Measurements from ENCODE around the gene SMG5. TPM values are rescaled to one million over a fixed set of nuclear protein-coding genes. Genes with fewer than 3 reads are reported as not detected.

SMG5 gene
- total and polyA plus RNA-seq, 2 donors (not counting 1 experiment from before 2014, with no cell fraction given): 18.6 to 65.9 TPM

GRCh38 chr1:156241926-156242325 is 40.7 kb downstream of the SMG5 start, which contains the start of gene BGLAP:
Gene BGLAP (plus strand): TSS chr1:156242184. CDS start chr1:156242232, 48 bp downstream.
- Histone ChIP-seq H3K27ac (ENCODE audit: insufficient read depth, low read length) (no peak within 1 kb of the TSS), H3K9ac (ENCODE audit: insufficient read depth, low read length) (no peak within 1 kb of the TSS), H3K27me3 (ENCODE audit: control insufficient read depth, insufficient read depth, low read length) (peaks cover 10% of the 10 kb centered on the region), H3K9me3 (ENCODE audit: control insufficient read depth, insufficient read depth, low read depth, low read length) (no peaks in the 10 kb centered on the region), H3K4me1 (ENCODE audit: control insufficient read depth, extremely low read depth, insufficient read depth, low read length) (peaks cover 3% of the 10 kb centered on the region), H2AFZ (ENCODE audit: low read length) (no peak within 1 kb of the TSS), H3K79me2 (ENCODE audit: control insufficient read depth, insufficient read depth, low read length) (no peaks in the 10 kb centered on the region), H3K4me2 (ENCODE audit: extremely low read depth, insufficient read depth, low read length) (no peak within 1 kb of the TSS), H4K20me1 (ENCODE audit: control insufficient read depth, extremely low read depth, insufficient read depth, low read length) (no peaks in the 10 kb centered on the region), H3K4me3 (replicated peaks in 1 of 4; ENCODE audit: control extremely low read depth in 1 of 4, insufficient read depth in 1 of 4, low read depth in 3 of 4, low read length in 4 of 4) (no peak within 1 kb of the TSS), H3K36me3 (ENCODE audit: control insufficient read depth, insufficient read depth, low read length) (peaks cover 1% of the 10 kb centered on the region)
- DNase-seq (ENCODE audit: low read depth in 2 of 2): no peak
- no peak for TF ChIP-seq CTCF (conservative IDR thresholded peaks at IDR 0.05 in 1 of 2, IDR thresholded peaks at IDR 0.05 in 1 of 2; ENCODE audit: low read depth in 1 of 2, low read length in 2 of 2)

- H3K27ac ChIP-seq (ENCODE audit: insufficient read depth, low read length): no peak overlapping the region
- H3K36me3 ChIP-seq (ENCODE audit: control insufficient read depth, insufficient read depth, low read length): peaks cover 4% of the 10 kb centered on the region
- H2AFZ ChIP-seq (ENCODE audit: low read length): no peak overlapping the region
- peaks cover 3% of the 10 kb centered on the region for H3K4me1 ChIP-seq (ENCODE audit: control insufficient read depth, extremely low read depth, insufficient read depth, low read length)
- H3K9ac ChIP-seq (ENCODE audit: insufficient read depth, low read length): no peak overlapping the region
- peaks cover 10% of the 10 kb centered on the region for H3K27me3 ChIP-seq (ENCODE audit: control insufficient read depth, insufficient read depth, low read length)
- no peaks in the 10 kb centered on the region for H3K79me2 ChIP-seq (ENCODE audit: control insufficient read depth, insufficient read depth, low read length)
- no peak for TF ChIP-seq EZH2 (IDR thresholded peaks at IDR 0.05; ENCODE audit: low read length, missing control alignments)
- TF ChIP-seq CTCF (conservative IDR thresholded peaks at IDR 0.05 in 1 of 2, IDR thresholded peaks at IDR 0.05 in 1 of 2; ENCODE audit: low read depth in 1 of 2, low read length in 2 of 2): no peak
- H3K4me3 ChIP-seq (replicated peaks in 1 of 4; ENCODE audit: control extremely low read depth in 1 of 4, insufficient read depth in 1 of 4, low read depth in 3 of 4, low read length in 4 of 4): no peak overlapping the region
- H3K9me3 ChIP-seq (ENCODE audit: control insufficient read depth, insufficient read depth, low read depth, low read length): no peaks in the 10 kb centered on the region
- no peak overlapping the region for H3K4me2 ChIP-seq (ENCODE audit: extremely low read depth, insufficient read depth, low read length)
- H4K20me1 ChIP-seq (ENCODE audit: control insufficient read depth, extremely low read depth, insufficient read depth, low read length): no peaks in the 10 kb centered on the region
- DNase-seq (ENCODE audit: low read depth in 2 of 2): peak; percentile 57 to 71
Measured at GRCh38 chr1:156241311-156241811, 41.3 kb downstream of the SMG5 start.

GRCh38 chr1:156238248-156238647 is 44.4 kb downstream of the SMG5 start:
- Histone ChIP-seq H3K27ac (ENCODE audit: insufficient read depth, low read length) (no peak overlapping the region), H3K4me2 (ENCODE audit: extremely low read depth, insufficient read depth, low read length) (no peak overlapping the region), H2AFZ (ENCODE audit: low read length) (no peak overlapping the region), H3K9me3 (ENCODE audit: control insufficient read depth, insufficient read depth, low read depth, low read length) (no peaks in the 10 kb centered on the region), H3K4me1 (ENCODE audit: control insufficient read depth, extremely low read depth, insufficient read depth, low read length) (peaks cover 7% of the 10 kb centered on the region), H4K20me1 (ENCODE audit: control insufficient read depth, extremely low read depth, insufficient read depth, low read length) (no peaks in the 10 kb centered on the region), H3K79me2 (ENCODE audit: control insufficient read depth, insufficient read depth, low read length) (no peaks in the 10 kb centered on the region), H3K4me3 (replicated peaks in 1 of 4; ENCODE audit: control extremely low read depth in 1 of 4, insufficient read depth in 1 of 4, low read depth in 3 of 4, low read length in 4 of 4) (no peak overlapping the region), H3K36me3 (ENCODE audit: control insufficient read depth, insufficient read depth, low read length) (peaks cover 7% of the 10 kb centered on the region), H3K27me3 (ENCODE audit: control insufficient read depth, insufficient read depth, low read length) (no peaks in the 10 kb centered on the region), H3K9ac (ENCODE audit: insufficient read depth, low read length) (no peak overlapping the region)
- TF ChIP-seq CTCF (conservative IDR thresholded peaks at IDR 0.05 in 1 of 2, IDR thresholded peaks at IDR 0.05 in 1 of 2; ENCODE audit: low read depth in 1 of 2, low read length in 2 of 2): no peak
- TF ChIP-seq EZH2 (IDR thresholded peaks at IDR 0.05; ENCODE audit: low read length, missing control alignments): no peak
- no peak for DNase-seq (ENCODE audit: low read depth in 2 of 2)
